ENCODE measurements around the gene YKT6.

GRCh38 chr7:44228571-44229350 lies 28.0 kb downstream of the YKT6 start:
- no peak for TF ChIP-seq CTCF (IDR thresholded peaks at IDR 0.05; ENCODE audit: poor library complexity)
- TF ChIP-seq EZH2 (IDR thresholded peaks at IDR 0.05; ENCODE audit: borderline replicate concordance) = no peak
